Erythroblast (primary cell): ENCODE measurements around the gene TEX50.

ENCODE experiments used
- GATA1 ChIP-seq: IDR thresholded peaks from 2 replicates; pipeline ENCODE4 v1.6.1; 2011; ENCODE audit warnings: low read depth, mild to moderate bottlenecking, control low read depth, low read length, moderate library complexity
- POLR2A ChIP-seq: IDR thresholded peaks from 2 replicates; pipeline ENCODE4 v1.6.1; 2011; ENCODE audit warnings: mild to moderate bottlenecking, low read length

GRCh38 chr1:173648880-173649605 is 13.9 kb downstream of the TEX50 start:
- TF ChIP-seq POLR2A (no peak), GATA1 (no peak)
